HG02840 (cell line): ENCODE data around the gene HOXA3.
A peak's percentile ranks its signal among the peaks of the same experiment; 100 is the strongest.

Experiments
- ATAC-seq: cut with Tn5 transposase; IDR thresholded peaks from one replicate; pipeline ENCODE4 v1.9.1; 2021; ENCODE audit warnings: mild to moderate bottlenecking, moderate library complexity, moderate number of reproducible peaks; ENCODE audit not compliant: unreplicated experiment, low FRiP score

HOXA3 gene

DNA sequence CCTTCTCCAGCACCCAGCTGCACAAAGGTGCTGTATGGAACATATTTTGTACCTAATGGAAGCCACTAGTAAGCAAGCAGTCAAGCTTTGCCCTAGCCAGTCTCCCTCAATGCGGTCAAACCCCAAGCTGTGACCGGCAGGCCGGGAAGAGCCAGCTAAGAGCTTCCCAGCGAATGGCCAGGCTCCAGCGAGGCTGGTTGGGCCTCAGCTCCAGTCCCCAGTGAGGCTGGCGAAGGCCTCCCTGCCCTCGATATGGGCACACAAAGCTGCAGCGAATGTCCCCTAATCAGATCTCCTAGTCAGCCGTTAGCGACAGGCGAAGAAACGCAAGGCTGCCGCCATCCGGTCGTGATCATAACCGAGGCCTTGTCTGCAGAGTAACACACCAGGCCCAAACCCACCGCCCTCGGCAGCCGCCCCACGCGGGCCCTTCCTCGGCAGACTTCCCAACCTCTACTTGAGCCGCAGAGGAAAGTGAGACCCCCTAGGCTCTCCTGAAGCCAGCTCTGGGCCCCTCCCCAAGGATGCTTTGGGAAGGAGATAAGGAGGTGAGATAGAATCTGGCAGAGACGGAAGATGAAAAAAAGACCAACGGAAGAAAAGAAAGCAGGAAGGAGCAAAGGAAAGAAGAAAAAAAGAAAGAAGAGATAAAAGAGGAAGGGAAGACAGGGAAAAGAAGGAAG is 16.0 kb upstream of the HOXA3 start:
- ATAC-seq: no peak

DNA sequence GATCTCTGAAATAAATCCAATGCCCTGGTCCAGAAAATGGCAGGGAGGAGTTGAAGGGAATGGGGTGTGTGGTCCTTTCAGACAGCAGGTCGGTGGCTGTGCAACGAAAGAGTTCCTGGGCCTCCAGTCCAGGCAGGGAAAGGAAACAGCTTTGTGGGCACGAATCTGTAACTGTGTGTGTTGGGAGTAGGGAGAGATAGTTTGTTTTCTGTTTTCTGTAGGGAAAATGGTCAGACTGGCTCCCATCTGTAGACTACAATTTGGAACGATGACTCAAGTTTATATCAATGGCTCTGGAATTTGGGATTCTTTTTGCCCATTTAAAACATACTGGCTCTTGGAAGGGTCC is 15.5 kb upstream of the HOXA3 start:
- ATAC-seq: no peak

DNA sequence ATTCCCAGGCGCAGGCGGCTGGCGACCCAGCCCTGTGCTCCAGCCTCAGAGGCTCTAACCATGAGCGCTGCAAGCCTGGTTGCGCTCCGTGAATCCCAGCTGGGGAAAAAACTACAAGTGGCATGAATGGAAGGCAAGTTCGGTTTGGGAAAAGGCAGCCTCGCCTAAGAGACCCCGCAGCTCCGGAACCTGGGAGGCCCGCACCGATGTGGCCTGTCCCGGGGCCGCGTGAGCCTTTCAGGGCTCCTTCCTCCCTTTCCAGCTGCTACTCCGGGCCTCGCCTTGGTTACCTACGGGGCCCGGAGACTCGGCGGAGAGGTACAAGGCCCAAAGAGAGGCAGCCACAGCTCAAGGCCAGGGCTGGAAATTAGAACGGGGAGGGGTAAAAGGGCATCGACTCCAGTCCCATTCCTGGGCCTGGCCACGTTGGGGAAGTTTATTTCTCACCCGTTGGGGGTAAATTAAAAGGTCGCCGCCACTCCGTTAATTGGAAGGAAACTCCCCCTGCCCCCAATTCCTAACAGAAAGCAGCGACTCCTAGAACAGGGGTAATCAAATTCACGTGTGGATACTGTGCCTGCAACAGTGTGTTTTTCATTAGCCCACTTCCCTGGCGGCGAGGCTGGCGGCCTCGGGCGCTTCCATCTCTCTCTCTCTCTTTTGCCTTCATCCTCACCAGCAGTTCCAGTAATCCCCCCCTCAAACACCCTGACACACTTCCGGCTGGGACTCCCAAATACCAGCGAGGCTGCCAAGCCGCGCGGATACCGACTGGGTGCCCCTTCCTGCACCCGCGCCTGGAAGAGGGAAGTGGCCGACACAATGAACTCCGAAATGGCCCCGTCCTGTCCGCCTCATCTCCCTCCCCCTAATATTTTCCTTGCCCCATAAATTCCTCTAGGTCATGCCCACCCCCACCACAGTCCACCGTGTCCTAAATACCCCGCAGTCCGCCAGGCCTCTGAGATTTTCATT is 14.4 kb upstream of the HOXA3 start:
- no peak for ATAC-seq

DNA sequence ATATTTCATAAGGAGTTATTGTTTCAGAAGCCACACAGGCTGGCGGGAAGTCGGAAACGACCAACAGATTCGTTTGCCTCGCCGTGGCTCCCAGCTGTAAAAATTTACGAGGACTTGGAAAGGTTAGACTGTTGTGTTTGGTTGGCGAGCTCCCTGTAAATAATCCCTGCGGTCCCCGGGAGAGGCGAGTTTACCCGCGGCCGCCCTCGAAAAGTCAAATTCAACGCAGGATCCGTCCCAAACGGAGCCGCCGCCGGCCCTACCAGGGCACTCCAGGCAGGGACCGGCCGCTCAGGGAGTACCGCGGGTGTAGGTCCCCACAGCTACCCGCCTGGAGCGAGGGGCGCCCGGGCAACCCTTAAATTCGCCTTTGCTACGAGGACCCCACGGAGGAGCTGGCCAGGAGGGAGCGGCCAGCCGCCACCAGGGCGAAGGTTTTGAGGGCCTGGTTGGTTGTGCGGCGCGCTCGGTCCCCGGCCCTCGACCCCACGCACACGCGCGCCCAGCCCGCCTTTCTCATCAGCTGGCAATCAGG is 13.7 kb upstream of the HOXA3 start:
- ATAC-seq: no peak

DNA sequence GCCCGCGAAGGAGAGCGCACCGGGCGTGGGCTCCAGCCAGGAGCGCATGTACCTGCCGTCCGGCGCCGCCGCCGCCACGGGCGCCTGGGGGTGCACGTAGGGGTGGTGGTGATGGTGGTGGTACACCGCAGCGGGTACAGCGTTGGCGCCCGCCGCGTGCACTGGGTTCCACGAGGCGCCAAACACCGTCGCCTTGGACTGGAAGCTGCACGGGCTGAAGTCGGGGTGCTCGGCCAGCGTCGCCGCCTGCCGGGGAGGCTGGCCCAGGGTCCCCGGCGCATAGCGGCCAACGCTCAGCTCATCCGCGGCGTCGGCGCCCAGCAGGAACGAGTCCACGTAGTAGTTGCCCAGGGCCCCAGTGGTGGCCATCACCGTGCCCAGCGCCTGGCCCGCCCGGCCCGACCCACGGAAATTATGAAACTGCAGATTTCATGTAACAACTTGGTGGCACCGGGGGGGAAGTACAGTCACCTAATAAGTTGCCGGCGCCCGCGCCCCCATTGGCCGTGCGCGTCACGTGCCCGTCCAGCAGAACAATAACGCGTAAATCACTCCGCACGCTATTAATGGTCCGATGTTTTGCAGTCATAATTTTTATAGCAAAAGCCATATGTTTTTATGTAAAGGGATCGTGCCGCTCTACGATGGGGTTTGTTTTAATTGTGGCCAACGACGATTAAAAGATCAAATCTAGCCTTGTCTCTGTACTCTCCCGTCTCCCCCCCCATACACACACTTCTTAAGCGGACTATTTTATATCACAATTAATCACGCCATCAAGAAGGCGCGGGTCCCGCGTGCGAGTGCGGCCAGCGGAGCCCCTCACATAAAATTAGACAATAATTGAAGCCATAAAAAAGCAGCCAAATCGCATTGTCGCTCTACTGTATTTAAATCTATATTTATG is 13.0 kb upstream of the HOXA3 start, which contains the start of gene HOXA9:
Gene HOXA9 (minus strand): TSS at position 449 of the 907 bp plus-strand sequence. CDS start 80 bp downstream, at position 369.
- ATAC-seq: no peak

DNA sequence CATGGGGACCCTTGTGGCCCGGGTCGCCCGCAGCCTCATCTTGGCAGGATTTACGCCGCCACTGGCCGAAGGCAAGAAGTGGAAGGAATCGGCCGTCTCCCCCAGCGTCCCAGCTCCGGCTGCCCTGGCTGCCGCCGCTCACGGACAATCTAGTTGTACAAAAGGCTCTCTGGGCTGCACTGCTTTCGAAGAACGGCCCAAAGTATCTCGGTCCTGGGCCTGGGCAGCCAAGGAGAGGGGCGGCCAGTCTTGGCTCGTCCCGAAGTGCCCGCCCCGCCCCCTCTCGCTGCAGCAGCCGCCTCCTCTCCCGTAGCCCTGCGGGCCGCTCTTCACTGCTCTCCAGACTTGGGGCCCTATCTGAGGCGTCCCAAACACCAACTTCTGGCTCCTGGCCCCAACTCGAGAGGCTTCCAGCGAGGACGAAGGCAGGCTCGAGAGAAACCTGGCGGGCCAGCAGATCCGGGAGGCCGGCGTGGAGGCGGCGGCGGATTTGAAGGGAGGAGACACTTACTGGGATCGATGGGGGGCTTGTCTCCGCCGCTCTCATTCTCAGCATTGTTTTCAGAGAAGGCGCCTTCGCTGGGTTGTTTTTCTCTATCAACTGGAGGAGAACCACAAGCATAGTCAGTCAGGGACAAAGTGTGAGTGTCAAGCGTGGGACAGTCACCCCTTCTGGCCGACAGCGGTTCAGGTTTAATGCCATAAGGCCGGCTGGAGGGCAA is 12.1 kb upstream of the HOXA3 start:
- ATAC-seq: no peak

DNA sequence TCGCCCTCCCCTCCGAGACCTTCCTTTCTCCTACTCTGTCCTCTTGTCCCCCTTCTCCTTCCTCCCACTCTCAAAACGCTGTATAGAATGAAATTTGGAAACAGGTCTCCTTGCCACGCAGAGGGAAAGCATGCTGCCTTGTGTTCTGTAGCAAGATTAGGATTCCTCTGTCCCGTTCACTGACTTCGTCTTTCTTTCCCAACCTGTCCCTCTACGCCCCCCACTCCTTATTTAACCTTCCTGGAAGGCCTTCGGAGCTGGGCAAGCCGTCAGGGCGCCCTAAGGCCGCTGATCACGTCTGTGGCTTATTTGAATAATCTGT is 11.6 kb upstream of the HOXA3 start:
- no peak for ATAC-seq

DNA sequence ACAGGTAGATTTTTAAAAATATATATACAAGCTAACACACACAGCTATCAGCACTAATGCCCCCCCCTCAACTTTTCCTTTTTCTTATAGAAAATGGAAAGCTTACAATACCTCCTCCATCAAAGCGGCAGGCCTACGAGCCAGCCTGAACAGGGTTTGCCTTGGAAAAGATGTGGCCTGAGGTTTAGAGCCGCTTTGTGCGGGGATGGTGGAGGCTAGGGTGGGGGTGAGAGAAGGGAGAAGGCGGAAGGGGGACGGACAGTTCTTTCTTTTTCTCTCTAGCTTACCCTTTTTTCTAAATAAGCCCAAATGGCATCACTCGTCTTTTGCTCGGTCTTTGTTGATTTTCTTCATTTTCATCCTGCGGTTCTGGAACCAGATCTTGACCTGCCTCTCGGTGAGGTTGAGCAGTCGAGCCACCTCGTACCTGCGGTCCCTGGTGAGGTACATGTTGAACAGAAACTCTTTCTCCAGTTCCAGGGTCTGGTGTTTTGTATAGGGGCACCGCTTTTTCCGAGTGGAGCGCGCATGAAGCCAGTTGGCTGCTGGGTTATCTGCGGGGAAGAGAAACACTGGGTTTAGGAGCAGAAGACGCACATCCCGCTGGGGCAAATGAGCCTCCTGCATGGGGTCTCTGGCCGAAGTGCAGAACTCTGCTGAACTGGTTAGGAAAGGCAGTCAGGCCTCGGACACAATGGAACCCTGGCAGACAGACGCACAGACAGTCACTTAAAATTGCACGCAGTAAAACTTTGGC is 11.1 kb upstream of the HOXA3 start:
- ATAC-seq: no peak

DNA sequence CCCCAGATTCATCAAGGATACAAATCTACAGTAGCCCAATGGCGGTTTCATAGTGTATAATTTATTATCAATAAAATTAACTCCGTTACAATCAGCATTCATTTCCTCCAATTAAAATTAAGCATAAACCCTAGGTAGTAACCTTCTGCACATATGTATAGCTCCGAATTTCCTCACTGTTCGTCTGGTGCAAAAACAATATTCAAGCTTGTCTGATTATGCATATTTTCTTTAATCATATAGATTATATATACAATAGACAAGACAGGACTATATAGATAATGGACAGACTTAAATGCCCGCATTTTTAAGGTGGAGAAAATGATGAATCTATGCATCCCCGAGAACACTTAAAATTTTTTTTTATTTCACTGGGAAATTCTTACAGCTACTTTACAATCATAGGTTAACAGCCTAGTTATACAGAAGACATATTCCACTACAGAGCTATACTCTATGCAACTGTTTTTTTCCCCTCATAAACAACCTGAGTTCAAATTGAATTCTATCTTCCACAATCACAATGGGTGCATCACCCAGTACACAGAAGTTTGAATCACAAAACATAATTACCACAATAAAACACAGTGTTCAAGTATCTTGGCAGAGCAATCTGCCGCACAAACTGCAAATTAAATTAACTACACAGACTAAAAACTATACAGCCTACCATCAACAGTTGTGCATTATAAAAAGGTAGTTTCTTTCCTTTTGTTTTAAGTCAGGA is 10.3 kb upstream of the HOXA3 start:
- no peak for ATAC-seq

DNA sequence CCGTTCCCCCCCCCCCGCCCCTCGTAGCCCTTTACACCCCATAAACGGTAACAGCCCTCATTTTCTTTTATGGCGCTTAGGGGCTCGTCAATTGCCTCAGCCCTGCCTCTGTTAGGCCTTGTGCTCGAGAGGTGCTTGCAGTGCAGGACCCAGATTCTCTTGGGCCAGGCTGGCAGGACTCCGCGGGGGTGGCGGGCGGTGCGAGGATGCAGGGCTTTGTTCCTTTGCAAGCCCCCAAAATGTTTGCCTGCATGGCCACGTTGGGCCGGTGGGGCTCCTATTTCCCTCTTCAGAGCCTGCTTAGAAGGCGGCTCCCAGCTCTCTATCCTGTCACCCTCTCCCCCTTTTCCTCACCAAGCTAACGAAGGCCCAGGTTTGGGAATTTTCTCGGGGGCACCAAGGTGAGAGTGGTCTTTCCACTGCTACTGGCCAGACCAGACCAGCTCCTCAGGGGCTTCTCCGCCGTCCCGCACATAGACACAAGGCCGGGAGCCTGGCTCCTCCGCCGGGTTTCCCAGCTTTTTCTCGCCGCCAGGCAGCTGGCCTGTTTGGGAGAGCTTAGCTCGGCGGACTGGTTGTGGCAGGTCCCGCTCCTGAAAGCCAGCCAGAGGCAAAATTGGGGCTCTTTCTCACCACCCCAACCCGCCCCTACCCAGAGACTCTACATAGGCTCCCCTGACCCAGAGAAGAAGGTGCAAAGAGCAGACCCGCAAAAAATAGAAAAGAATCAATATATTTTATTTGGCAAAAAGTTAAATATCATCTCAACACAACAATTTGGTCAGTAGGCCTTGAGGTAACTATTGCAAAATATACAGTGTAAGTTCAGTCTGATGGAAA is 9.6 kb upstream of the HOXA3 start:
- ATAC-seq: no peak

DNA sequence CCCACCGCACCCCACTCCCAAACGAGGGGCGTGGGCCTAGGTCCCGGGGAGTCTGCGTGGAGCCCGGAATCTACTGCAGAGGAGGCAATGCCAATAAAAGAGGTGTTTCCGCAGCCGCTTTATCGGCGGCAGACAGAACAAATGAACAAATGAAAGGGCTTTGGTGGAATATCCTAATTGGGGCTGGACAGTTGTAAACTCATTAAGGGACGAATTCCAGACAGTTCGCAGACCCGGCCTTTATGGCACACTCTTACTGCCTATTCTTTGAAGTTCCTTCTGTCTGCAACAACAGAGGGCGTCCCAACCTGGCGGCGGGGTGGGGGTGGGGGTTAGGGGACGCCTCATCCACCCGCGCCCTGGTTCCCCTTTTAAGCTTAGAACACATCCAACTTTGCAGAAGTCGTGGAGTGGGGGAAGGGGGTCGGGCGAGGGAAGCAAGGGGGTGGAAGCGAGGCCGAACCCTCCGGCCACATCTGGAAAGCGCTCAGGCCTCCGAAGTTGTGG is 8.9 kb upstream of the HOXA3 start:
- no peak for ATAC-seq

DNA sequence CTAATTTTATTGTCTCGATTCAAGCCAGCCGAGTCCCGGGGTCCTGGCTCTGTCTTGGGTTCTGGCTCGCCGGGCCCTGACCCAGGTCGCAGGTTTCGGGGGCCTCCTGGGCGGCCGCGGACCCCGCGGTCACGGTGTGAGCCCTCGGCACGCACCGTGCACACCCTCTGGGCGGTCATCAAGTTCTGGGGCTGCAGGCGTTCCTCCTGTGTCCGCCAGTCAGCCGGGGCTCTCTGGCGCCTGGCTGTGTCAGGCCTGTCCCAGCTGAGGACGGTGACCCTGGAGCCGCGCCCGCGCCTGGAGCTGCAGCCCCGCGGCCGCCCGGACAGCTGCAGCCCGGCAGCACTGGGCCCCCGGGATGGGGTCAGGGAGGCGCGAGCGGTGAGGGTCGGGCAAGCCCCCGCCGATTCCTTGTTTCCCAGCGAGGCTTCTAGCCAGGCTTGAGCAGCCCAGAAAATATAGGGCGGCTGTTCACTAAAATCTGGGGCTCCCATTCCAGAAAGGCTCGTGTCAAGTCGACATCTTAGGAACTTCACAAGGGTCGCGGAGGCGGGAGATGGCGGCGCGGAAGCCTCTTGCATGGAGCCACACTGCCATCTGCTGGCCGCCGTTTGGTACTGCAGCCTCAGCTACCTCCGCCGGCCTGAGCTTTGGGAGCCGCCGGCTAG is 8.3 kb upstream of the HOXA3 start:
- ATAC-seq: peak; percentile 68

DNA sequence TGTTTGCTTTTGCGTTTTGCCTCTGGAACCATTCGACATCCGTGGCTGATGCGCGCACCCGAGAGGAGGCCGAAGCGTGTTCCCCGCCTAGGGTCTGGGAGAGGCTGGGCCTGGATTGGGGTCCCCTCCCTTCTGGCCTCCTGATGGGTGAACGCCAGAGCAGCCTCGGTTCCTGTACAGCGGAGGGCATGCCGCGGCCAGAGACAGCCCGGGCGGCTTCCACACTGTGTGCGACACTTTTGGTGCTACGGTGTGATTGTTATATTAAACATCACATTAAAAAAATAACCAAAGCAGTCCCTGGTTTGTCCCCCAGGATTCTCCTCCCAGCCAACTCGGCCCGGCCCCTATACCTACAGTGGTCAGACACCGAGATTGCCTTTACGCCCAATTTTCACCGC is 7.8 kb upstream of the HOXA3 start:
- no peak for ATAC-seq

DNA sequence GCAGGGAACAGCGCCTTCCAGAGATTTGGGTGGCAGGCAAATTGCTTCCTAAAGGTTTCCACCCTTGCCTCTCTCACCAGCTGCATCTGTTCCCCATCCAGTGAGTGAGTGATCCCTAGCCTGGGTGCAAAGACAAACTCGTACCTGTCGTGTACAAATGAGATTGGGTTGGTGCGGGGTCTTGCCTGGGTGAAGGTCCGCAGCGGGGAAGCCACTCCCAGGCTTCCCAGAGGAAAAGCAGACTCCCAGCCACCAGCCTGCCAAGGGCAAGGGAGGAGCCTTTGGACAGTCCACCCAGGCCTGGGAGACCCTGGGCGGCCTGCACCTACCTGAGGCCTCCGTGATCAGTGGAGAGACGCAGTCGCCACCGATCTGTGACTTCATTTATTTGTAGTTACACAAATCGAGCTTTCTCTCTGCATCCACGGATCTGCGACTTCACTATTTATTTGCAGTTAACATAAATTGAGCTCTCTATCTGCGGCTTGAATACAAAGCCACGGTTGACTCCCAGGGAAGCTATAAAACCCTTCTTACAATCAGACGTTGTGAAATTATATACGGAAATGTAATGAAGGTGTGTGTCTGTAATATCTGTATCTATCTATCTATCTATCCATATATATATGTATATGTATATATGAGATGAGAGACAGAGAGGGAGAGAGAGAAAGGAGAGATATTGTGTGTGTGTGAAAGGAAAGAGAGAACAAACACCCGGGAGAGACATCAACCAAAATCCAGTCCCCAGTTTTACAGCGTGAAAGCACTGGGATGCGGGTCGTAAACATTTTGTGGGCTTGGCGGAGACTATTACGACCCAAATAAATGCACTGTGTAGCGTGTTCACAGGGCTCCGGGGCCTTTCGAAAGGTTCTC is 7.1 kb upstream of the HOXA3 start:
- ATAC-seq: no peak

DNA sequence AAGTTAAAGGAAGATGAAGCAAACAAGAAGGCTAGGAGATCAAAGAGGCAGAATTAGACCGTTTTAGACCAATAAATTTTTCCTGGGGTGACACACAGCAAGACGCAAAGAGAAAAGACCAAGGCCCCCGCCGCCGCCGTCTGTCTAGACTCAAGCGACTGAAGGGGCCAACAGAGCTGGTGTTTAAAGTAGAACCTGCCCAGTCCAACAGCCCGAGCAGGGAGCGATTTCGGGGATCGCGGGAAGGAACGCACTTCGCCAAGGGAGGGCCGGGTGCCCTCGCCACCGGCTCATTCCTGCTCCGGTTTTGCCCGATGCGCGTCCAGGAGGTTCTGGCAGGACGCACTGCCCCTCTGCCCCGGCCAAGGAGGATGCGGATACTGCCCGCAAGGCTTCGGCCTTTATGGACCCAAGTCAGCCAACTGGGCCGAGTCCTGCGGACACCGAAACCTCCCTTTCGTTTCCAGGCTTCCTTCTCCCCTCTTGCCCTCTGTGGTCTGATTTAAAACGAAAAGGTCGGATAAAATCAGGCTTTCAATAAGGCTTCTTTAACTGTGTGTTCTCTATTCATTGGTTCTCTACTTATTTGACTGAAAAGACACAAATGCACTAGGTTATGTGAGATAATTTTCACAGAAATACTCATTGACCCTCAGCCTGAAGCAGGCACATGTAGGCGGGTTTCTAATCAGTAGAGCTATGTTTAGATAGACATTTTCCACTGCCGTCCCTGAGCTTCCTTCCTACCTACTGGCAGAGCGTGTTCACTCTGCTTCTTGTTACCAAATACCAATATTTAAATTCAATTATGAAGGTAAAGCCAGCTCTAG is 6.3 kb upstream of the HOXA3 start:
- ATAC-seq: no peak
